AG09309 (cell line): ENCODE results near the gene HBQ1.
"Not testable (repeated sequence)": the region's sequence is repeated elsewhere in the genome, so short reads cannot be mapped to it uniquely, and the experiment has no call there.

Experiments
- DNase-seq: peaks from one replicate; pipeline ENCODE4 v3.0.0-alpha.2; 2010; ENCODE audit warnings: low read depth
- H3K4me3 ChIP-seq: 2 replicates; pipeline ENCODE4 v1.5.1; 2011; ENCODE audit warnings: mild to moderate bottlenecking, low read depth, low read length, moderate library complexity; ENCODE audit not compliant: control insufficient read depth
- CTCF ChIP-seq: IDR thresholded peaks from 2 replicates; pipeline ENCODE4 v1.5.1; 2011; ENCODE audit warnings: mild to moderate bottlenecking, low read depth, low read length, inconsistent platforms; ENCODE audit not compliant: insufficient read depth, control insufficient read depth; ENCODE audit errors: missing control alignments

HBQ1 gene

GRCh38 chr16:228852-229730 lies 48.8 kb downstream of the HBQ1 start, which contains the start of gene LUC7L:
LUC7L (minus strand) TSS chr16:229449; CDS start chr16:229339, 110 bp downstream.
- TF ChIP-seq CTCF: no peak
- H3K4me3 ChIP-seq: peak within 1 kb of the TSS; percentile 70
- peak; percentile 14 for DNase-seq

- peak overlapping the region; percentile 70; the same call in 1 of the 2 replicates for H3K4me3 ChIP-seq
- no peak for DNase-seq
- no peak for TF ChIP-seq CTCF
Observed at GRCh38 chr16:229731-230281, 49.5 kb downstream of the HBQ1 start.

GRCh38 chr16:230351-230750 lies 50.1 kb downstream of the HBQ1 start:
- DNase-seq: not testable (repeated sequence)

More at GRCh38 chr16:230351-230750, 50.1 kb downstream of the HBQ1 start:
- not testable (repeated sequence) for H3K4me3 ChIP-seq
